ENCODE measurements around the gene RAB43. TPM values are rescaled to one million over a fixed set of nuclear protein-coding genes. Genes with fewer than 3 reads are reported as not detected.

The RAB43 gene
- total RNA-seq, 4 donors from 2014 or later: 12.8 to 18.5 (median 16.3) TPM

- no peak for ATAC-seq (ENCODE audit: low FRiP score)
Measured at GRCh38 chr3:129040039-129040336, 81.6 kb downstream of the RAB43 start.

DNA sequence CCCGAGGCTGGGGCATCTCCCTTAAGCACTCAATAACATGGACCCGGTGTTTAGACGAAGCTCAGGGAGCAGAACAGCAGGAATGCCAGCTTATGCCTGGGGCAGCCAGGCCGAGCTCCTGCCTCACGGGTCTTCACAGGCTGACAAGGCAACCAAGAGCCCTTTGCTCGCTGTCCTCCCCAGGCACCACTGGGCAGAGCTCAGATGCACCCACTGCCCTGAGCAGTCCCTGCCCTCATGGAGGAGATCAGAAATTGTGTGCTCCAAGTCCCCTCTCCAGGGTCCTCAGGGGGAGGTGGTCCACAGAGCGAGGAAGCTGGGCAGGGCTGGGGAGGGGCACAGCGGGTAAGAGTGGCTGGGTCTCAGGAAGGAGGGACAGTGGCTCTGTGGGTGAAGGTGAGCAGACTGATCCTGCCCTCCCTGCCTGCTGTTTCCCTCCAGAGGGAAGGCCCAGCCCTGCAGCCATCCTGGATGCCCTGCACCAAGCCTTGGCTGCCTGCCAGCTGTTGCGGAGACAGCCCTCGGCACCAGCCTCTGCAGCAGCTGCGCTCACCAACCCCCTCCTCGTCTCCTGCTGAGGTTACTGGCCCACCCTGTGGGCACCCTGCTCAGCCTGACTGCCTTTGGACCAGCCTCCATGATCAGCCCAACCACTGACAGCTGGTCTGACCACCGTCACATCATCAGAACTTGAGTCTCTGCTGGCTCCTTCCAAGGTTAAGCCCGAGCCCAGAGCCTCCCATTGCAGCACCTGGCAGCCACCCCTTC is 82.1 kb downstream of the RAB43 start:
- ATAC-seq (ENCODE audit: low FRiP score) (no peak), DNase-seq (ENCODE audit: low spot score) (no peak)
- TF ChIP-seq, protein P1, sequence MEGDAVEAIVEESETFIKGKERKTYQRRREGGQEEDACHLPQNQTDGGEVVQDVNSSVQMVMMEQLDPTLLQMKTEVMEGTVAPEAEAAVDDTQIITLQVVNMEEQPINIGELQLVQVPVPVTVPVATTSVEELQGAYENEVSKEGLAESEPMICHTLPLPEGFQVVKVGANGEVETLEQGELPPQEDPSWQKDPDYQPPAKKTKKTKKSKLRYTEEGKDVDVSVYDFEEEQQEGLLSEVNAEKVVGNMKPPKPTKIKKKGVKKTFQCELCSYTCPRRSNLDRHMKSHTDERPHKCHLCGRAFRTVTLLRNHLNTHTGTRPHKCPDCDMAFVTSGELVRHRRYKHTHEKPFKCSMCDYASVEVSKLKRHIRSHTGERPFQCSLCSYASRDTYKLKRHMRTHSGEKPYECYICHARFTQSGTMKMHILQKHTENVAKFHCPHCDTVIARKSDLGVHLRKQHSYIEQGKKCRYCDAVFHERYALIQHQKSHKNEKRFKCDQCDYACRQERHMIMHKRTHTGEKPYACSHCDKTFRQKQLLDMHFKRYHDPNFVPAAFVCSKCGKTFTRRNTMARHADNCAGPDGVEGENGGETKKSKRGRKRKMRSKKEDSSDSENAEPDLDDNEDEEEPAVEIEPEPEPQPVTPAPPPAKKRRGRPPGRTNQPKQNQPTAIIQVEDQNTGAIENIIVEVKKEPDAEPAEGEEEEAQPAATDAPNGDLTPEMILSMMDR (IDR thresholded peaks at IDR 0.05): no peak

More at GRCh38 chr3:129040039-129040336, 81.6 kb downstream of the RAB43 start:
- TF ChIP-seq, protein P1 (IDR thresholded peaks at IDR 0.05): no peak
- DNase-seq (ENCODE audit: low spot score): no peak

GRCh38 chr3:129038121-129038855 is 83.3 kb downstream of the RAB43 start:
- ATAC-seq (ENCODE audit: low FRiP score) (no peak), DNase-seq (ENCODE audit: low spot score) (no peak)
- TF ChIP-seq, protein P1 (IDR thresholded peaks at IDR 0.05): no peak

Other genes with a start within 250 kb of the RAB43 start
- 10 to 100 TPM; 36.2 to 48.9 (median 46.8) TPM for gene ACAD9, start 242.2 kb downstream of the RAB43 start, total RNA-seq
- gene CFAP92, start 127.7 kb downstream of the RAB43 start, total RNA-seq: 1 to 10 TPM in 2 of 4 donors, not detected in 2; 1.1 to 2.2 TPM
- 1 to 10 TPM in 3 of 4 donors, under 1 TPM in 1; 0.72 to 6.3 (median 1.2) TPM for gene EFCC1, start 120.5 kb downstream of the RAB43 start, total RNA-seq
- gene GP9, start 61.0 kb downstream of the RAB43 start, total RNA-seq: not detected
- gene ISY1, start 39.3 kb upstream of the RAB43 start, total RNA-seq: 10 to 100 TPM; 14.4 to 23.2 (median 17.0) TPM
- gene CNBP, start 62.1 kb upstream of the RAB43 start, total RNA-seq: 100 to 1,000 TPM; 369 to 489 (median 433) TPM
- 100 to 1,000 TPM; 107 to 148 (median 127) TPM for gene COPG1, start 127.8 kb upstream of the RAB43 start, total RNA-seq
- 10 to 100 TPM; 25.9 to 30.3 (median 27.1) TPM for gene HMCES, start 157.1 kb upstream of the RAB43 start, total RNA-seq